GM21786 (cell line): ENCODE results near the gene CCDC83.
"Not testable (repeated sequence)": the region's sequence is repeated elsewhere in the genome, so short reads cannot be mapped to it uniquely, and the experiment has no call there.

ENCODE experiments used
- ATAC-seq: cut with Tn5 transposase; IDR thresholded peaks from one replicate; pipeline ENCODE4 v1.9.1; 2021; ENCODE audit not compliant: unreplicated experiment

CCDC83 gene

DNA sequence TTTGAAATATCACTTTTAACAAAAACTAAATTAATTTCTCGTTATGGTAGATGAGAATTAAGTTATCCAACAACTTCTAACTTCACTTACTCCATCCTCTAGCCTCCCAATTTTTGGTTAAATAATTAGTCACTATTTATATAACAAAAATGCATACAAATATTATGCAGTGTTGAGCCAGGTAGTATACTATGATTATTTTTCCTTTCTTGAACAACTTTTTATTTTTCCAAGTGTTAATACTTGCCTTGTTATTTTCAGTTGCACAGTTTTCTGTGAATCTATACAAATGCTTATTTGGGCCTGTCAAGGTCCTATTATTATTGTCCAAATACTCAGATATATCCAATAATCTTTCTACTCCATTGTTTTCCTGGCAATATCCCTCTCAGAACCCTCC, 19.9 kb upstream of the CCDC83 start:
- ATAC-seq, result no peak

DNA sequence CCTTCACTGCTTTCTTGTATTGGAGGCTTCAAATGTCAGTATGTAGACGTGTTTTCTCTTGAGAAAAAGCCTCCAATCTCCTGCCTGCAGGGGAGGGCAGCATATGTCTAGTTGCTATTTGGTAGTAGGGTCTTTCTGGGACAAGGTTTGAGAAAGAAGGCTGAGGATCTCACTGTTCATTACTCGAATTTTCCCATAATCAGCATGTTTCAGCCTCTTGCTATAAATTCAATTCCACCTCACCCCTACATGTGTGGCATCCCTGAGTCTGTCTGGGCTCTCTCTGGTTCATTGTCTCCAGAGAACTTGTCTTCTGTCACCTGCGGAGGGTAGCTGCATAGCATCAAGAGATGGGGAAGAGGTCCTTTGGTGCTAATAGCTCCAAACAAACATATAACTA, 19.5 kb upstream of the CCDC83 start:
- ATAC-seq, result no peak

DNA sequence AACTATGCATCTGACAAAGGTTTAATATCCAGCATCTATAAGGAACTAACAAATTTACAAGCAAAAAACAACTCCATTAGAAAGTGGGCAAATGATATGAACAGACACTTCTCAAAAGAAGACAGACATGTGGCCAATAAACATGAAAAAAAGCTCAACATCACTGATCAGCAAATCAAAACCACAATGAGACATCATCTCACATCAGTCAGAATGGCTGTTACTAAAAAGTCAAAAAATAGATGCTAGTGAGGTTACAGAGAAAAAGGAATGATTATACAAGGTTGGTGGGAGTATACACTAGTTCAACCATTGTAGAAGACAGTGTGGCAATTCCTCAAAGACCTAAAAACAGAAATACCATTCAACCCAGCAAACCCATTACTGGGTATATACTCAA, 14.3 kb upstream of the CCDC83 start:
- ATAC-seq, result not testable (repeated sequence)

DNA sequence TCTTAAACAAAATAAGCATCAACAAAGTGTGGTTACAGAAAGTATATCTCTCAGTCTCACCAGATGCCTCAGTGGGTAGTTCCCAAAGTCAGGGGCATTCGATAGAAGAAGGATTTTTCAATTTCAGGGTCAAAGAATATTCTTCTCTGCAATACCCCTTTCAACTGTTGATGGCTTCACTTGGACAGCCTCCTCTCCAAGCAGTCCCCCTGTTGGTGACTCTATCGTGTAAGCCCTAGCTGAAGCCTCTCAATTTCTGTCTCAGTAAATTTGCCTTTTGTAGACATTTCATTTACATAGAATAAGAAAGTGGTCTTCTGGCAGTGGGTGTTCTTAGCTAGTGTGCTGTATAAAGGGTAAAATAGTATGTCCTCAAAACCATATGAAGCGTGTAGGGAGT, 11.3 kb upstream of the CCDC83 start:
- ATAC-seq, result no peak

DNA sequence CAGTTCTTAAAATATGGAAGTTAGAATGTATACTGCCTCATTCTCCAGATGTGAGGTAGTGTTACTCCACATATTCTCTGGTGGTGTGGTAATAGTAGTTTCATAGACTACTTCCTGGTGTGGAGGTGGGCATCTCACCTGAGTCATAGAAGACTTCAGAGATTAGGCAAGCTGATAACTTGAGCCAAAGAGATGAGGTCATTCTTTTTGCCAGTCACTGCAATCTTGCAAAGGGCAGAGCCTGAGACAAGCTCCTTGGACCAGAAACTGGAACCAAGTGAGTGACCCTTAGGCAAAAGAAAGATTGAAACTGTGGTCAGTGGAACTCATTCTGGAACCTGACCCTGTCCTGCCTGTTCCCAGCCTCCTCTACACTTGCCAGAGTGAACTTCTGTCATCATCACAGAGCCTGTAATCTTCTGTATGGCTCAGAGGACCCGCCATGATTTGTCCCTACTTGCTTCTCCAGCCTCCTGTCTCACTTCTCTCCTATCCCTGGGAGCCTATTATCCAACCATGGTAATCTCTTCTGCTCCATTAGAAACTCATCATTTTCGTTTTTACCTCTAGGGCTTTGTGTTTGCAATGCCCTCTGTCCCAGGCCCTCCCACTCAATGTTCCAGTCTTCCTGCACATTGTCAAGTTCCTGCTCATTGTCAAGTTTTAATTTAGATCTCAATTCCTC, 10.6 kb upstream of the CCDC83 start:
- ATAC-seq, result no peak

DNA sequence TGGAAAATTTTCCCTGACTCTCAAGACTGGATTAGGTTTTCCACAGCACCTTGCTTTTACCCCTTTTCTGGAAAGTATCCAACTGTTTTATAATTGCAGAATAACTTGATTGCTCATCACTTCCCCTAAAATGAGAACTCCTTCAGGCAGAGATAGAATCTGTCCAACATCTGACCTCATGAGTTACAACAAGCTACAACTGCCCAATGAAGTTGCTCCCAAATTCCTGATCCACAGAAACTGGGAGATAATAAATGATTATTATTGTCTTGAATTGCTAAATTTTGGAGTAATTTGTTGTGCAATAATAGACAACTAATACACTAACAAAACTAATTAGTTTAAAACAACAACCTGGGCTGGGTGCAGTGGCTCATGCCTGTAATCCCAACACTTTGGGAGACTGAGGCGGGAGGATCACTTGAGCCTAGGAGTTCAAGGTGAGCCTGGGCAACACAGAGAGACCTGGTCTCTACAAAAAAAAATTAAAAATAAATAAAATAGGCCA, 10.0 kb upstream of the CCDC83 start:
- ATAC-seq, result no peak

DNA sequence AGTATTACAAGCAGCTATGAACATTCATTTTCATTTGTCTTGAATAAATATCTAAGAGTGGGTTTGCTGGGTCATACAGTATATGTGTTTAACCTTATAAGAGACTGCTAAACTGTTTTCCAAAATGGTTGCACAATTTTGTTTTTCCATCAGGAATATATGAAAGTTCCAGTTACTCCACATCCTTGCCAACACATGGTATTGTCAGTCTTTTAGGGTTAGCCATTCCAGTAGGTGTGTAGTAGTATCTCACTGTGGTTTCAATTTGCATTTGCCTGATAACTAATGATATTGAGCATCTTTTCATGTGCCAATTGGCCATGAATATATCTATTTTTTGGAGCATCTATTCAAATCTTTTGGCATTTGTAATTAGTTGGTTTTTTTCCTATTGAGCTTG, 7.7 kb upstream of the CCDC83 start:
- no peak for ATAC-seq

DNA sequence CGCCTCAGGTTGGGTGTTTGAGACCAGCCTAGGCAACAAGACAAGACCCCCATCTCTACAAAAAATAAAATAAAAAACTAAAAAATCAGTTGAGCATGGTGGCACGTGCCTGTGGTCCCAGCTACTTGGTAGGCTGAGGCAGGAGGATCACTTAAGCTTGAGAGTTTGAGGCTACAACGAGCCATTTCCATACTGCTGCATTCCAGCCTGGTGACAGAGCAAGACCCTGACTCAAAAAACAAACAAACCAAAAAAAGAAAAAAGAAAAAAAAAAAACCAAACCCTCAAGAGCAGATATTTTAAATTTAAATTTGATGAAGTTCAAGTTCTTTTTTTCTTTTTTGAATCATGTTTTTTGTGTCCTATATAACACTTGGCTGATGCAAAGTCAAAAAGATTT, 7.2 kb upstream of the CCDC83 start:
- ATAC-seq, result no peak

DNA sequence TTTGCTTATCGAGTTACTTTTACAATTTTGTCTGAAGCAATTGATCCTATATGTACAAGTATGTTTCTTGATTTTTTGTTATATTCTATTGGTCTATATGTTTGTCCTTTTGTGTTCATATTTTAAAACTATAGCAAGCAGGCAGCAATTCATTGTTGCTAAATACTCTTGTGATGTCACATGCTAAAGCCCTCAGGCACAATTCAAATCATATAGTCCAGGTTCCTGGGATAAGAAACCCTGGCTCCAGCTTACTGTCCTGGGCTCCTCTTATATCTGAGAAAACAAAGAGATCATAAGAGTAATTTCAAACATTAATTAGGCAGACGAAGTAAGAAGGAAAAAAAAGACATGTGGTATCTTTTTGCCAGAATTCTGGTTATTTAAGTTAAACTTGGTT, 6.6 kb upstream of the CCDC83 start:
- ATAC-seq, result no peak

DNA sequence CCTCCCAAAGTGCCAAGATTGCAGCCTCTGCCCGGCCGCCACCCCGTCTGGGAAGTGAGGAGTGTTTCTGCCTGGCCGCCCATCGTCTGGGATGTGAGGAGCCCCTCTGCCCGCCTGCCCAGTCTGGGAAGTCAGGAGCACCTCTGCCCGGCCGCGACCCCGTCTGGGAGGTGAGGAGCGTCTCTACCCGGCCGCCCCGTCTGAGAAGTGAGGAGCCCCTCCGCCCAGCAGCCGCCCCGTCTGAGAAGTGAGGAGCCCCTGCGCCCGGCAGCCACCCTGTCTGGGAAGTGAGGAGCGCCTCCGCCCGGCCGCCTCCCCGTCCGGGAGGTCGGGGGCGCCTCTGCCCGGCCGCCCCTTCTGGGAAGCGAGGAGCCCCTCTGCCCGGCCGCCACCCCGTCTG, 2.4 kb upstream of the CCDC83 start:
- ATAC-seq, result not testable (repeated sequence)

DNA sequence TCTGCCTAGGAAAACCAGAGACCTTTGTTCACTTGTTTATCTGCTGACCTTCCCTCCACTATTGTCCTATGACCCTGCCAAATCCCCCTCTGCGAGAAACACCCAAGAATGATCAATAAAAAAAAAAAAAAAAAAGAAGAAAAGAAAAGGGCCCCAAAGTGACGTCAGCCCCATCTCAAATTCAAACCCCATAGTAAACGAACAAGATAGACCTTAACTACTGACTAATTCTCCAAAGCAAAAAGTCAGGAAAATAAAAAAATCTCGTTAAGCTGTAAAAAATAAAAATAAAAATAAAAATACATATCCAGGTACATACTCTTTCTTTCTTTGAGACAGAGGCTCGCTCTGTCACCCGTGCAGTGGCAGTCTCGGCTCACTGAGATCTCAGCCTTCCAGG, 1.6 kb upstream of the CCDC83 start:
- ATAC-seq, result not testable (repeated sequence)

DNA sequence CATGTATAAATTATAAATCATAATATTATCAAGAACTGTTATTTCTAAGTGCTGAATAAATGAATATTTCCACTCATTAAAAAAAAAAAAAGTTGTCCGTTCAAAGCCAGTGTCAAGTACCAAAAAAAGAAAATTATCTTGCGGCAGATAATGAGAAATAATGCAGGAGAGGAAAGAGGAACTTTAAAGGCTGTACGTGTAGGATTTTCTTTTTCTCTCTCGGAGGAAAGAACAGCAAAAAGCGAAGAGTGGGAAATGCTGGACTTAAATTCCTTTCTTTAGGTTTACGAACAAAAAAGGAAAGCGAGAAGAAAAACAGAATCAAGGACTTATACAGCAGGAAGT, 999 bp upstream of the CCDC83 start:
- no peak for ATAC-seq

DNA sequence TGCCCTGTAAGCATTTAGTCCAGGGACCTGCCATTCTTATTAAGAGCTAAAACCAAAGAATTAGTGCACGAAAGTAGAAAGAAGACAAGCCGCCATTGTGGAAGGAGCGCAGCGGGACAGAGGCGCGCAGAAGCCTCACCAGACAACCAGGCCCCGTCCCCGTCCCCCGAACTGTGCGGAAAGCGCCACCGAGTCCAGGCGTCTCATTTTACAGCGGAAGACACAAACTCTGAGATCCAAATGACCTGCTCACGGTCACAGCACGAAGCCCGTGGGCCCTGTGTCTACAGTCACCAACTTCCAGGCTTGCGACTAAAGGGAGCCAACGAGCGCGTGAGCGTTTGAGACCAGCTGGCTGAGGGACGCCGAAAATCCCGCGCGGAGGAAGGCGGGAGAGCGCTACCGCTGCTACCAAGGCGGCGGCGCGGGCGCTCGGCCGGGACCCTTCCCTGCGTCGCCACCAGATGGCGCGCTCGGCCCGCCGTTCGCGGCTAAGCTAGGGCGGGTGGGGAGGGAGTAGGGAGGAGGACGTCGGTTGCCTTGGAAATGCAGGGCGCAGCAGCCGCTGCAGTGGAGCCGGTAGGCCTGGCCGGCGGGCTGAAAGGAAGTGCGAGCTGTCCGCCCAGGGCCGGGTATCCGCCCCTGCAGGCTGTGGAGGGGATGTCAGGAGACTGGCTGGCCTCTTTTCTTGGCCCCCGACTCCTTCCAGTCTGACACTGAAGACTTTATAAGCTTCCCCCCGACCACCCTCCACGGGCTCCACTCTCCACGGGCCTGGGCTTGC, 434 bp upstream of the CCDC83 start:
- ATAC-seq, result peak; percentile 100

DNA sequence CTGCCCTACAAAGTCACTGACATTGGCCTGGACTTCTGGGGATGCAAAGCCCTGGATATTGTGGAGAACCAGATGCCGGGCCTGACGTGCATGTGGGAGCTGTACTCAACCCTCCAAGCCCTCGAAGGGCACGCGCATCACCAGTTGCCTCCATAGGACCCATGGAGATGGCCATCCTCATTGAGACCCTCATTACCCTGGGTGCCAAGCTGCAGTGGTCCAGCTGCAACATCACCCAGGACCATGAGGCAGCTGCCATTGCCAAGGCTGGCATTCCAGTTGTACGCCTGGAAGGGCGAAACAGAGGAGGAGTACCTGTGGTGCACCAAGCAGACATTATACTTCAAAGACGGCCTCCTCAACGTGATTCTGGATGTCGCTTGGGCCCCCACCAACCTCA, 1.9 kb downstream of the CCDC83 start:
- ATAC-seq, result no peak

DNA sequence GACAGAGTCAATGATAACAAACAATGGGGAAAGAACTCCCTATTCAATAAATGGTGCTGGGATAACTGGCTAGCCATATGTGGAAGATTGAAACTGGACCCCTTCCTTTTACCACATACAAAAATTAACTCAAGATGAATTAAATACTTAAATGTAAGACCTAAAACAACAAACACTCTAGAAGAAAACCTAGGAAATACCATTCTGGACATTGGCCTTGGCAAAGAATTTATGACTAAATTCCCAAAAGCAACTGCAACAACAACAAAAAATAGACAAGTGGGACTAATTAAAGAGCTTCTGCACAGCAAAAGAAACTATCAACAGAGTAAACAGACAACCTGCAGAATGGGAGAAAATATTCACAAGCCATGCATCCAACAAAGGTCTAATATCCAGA, 4.4 kb downstream of the CCDC83 start:
- not testable (repeated sequence) for ATAC-seq

DNA sequence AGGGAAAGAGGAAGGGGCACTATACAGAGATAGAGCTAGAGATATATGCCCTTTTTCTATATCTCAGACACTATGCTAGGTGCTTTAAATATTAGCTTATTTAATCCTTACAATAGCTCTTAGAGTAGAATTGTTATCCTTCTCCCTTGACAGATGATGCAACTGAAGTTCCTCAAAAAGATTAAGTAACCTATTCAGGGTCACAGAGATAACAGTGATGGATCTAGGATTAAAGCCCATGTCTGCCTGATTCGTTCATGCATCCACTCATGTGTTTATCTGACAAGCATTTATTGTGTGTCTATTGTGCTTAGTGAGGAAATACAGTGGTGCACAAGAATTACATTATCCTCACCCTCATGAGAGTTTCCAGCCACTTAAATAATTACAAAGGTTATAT, 8.7 kb downstream of the CCDC83 start:
- no peak for ATAC-seq

DNA sequence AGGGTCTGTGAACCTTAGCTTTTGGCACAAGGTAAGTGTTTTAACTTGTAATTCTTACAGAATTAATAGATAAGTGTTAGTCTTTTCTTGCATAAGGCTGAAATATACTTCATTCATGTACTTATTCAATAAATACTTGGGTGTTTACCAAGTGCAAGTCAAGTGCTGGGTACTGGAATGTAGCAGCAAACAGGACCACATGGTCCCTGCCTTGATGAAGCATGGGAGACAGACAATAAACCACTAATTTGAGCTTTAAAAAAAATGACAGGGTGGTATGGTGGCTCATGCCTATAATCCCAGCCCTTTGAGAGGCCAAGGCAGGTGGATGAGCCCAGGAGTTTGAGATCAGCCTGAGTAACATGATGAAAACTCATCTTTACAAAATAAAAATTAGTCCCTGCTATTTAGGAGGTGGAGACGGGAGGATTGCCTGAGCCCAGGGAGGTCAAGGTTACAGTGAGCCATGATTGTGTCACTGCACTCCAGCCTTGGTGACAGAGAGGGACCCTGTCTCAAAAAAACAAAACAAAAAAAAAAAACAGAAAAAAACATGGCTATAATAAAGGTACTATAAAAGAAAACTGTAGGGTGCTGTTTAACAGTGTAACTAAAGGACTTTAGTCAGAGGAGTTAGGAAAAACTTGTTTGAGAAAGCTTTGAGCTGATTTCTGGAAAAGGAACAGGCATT, 11.1 kb downstream of the CCDC83 start:
- ATAC-seq, result no peak

DNA sequence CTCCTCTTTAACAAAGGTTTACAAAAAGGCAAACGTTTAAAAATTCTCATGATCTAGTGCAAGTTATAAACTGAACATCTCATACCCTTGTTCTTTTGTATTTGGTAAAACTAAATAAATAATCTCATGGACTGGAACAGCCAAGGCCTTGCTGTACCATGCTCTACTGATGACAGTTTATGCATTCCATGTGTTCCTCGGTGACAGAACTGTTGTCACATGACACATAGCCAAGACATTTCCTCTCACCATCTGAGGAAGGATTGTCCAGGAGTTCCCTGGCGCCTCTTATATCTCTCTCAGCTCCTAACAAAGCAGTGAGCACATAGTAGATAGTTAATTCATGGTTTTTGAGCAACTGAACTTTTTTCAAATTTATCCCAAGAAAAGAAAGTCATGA, 12.6 kb downstream of the CCDC83 start:
- ATAC-seq, result no peak

DNA sequence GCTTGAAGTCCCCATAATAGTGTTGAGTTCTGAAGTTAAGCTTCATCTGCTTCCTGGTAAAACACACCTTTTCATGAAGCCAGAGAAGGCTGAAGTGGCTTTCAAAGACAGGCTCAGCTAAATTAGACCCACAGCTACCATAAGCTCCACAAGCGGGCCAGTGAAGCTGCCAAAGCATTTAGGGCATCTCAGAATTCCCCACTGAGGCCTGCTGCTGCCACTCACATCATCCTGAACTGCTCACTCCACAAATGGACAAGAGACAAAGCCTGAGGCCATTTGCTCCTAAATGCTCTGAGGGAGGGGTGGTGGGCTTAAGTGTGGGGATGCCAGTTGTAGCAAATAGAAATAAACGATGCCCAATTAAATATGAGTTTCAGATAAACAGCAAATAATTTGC, 14.6 kb downstream of the CCDC83 start:
- ATAC-seq, result no peak

DNA sequence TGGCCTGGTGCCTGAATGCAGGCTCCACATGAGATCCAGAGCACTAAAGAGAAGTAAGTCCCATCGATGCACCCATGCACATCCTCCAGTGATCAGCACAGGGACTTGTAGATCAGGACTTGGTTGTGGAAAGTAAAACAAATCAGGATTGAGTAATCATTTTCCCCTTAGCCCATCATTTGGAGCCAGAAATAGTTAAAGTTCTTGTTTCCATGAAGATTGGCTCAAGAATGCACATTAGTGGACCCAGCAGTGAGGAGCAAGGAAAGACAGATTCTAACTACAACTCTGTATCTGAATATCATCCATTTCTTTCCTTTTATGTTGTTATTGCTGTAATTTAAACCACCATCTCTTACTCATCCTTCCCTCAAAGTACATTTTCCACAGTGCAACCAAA, 19.1 kb downstream of the CCDC83 start:
- ATAC-seq, result no peak

DNA sequence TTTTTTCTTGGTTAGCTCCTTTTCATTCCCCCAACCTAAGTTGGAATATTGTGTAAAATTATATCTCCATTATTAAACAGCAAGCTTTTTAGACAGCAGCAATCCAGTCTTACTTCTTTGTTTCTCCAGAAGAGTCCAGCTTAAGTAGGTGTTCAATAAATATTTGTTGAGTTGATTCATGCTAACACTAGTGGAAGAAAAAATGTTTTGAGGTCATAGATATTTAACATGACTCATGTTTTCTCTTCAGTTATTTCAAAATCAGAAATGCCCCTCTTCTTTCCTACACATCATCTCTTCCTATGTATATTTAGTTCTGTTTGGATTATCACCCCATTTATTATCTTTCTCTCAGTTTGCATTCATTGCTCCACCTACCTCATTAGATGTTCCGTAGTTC, 20.3 kb downstream of the CCDC83 start:
- ATAC-seq, result no peak

DNA sequence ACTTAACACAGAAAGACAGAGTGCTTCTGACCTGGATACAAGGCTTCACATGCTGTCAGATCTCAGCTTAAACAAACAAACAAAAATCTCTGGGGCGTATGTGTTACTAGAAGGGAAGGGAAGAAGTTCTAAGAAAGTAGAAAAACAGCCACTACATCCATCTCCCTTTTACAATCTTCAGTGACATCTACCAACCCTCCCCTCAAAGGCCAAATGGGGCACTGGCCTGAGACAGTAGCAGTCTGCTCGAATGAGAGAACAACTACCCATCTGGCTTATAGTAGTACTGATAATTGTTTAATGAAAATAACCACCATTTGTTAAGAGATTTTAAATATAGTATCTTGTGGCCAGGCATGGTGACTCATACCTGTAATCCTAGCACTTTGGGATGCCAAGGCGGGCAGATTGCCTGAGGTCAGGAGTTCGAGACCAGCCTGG, 29.4 kb downstream of the CCDC83 start:
- no peak for ATAC-seq
